Measurements from ENCODE around the gene VPS13A.

Gene VPS13A

DNA sequence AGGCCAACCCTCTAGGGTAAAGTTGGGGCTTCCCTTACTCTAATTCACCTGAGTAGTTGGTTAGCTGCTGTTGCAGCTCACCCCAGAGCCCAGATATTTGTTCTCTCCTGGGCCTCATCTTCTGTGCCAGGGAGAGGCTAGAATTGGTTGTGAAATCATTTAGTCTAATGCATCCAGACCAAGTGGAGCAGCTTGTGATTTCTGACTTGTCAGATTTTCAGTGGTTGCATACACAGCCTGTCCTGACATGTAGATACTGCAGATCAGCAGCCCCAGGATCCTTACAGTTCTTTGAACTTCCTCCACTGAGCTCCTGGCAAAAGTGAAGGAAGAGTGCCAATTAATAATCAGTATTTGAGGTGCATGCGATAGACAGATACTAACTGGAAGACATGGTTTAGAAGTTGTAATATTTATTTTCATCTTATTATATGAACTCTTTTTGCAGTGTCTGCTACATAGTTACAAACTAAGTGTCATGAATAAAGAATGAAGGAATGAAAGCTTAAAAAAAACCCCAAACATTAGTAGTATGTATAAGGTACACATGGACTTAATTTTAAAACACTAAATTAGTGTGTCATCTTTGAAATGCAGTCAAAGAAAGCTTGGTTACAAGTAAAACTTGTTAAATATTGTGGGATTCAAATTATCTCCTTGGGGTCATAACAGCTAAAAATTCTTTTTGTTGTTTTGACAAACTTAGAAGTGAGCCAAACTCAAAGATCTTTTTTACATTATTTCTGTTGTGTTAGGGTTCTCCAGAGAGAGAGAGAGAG, 128.5 kb downstream of the VPS13A start:
- peaks cover 13 to 74% (median 43%) of the 10 kb centered on the region in 11 experiments; a peak in 21 of 22 replicates for H3K36me3 ChIP-seq
- H3K4me3 ChIP-seq = no peak overlapping the region
- H3K27ac ChIP-seq = no peak overlapping the region
- H3K9me3 ChIP-seq (replicated peaks in 1 of 11) = no peaks in the 10 kb centered on the region
- TF ChIP-seq Cebpa-rat (IDR thresholded peaks at IDR 0.05) = no peak
- H3K4me2 ChIP-seq = no peak overlapping the region
- no peaks in the 10 kb centered on the region for H3K4me1 ChIP-seq
- no peaks in the 10 kb centered on the region for H4K20me1 ChIP-seq
- no peaks in the 10 kb centered on the region for H3K27me3 ChIP-seq
- no peak overlapping the region for H3K9ac ChIP-seq

DNA sequence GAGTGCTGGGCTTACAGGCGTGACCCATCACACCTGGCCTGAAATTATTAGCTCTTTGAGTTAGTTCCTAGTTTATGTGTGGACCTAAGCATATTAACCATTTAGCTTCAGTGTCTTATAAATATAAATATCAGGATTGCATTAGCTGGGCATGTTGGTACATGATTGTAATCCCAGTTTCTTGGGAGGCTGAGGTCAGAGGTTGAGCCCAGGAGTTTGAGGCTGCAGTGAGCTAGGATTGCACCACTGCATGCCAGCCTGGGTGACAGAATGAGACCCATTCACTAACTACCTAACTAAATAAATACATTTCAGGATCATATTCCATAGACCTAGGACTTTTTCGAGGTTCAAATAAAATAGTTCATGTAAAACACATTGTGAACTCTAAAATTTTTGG, 129.8 kb downstream of the VPS13A start:
- no peak for TF ChIP-seq Cebpa-rat (IDR thresholded peaks at IDR 0.05)
- H3K9me3 ChIP-seq (replicated peaks in 1 of 11) = no peaks in the 10 kb centered on the region
- peaks cover 13 to 69% (median 49%) of the 10 kb centered on the region in 11 experiments; a peak in 21 of 22 replicates for H3K36me3 ChIP-seq
- no peaks in the 10 kb centered on the region for H4K20me1 ChIP-seq
- H3K27me3 ChIP-seq = no peaks in the 10 kb centered on the region
- no peak overlapping the region for H3K4me3 ChIP-seq
- no peaks in the 10 kb centered on the region for H3K4me1 ChIP-seq
- H3K9ac ChIP-seq = no peak overlapping the region
- no peak overlapping the region for H3K4me2 ChIP-seq
- no peak overlapping the region for H3K27ac ChIP-seq

DNA sequence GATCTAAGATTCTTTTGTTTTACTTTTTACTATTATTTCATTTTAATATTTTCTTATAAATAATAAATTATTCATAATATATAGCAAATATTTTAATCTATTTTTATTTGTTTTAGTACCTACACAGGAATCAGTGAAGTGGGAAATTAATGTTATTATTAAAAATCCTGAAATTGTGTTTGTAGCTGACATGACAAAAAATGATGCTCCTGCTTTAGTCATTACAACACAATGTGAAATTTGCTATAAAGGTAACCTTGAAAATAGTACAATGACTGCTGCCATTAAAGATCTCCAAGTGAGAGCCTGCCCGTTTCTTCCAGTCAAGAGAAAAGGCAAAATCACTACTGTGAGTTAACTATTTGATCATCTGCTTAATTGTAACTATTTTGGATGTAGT, 138.7 kb downstream of the VPS13A start:
- no peak for TF ChIP-seq Cebpa-rat (IDR thresholded peaks at IDR 0.05)
- Histone ChIP-seq H3K4me2 (no peak overlapping the region), H3K4me1 (no peaks in the 10 kb centered on the region), H3K36me3 (peaks cover 25 to 79% (median 54%) of the 10 kb centered on the region in 11 experiments), H3K4me3 (no peak overlapping the region), H3K27ac (no peak overlapping the region), H3K9me3 (replicated peaks in 1 of 11) (no peaks in the 10 kb centered on the region), H3K27me3 (no peaks in the 10 kb centered on the region), H3K9ac (no peak overlapping the region), H4K20me1 (no peaks in the 10 kb centered on the region)

DNA sequence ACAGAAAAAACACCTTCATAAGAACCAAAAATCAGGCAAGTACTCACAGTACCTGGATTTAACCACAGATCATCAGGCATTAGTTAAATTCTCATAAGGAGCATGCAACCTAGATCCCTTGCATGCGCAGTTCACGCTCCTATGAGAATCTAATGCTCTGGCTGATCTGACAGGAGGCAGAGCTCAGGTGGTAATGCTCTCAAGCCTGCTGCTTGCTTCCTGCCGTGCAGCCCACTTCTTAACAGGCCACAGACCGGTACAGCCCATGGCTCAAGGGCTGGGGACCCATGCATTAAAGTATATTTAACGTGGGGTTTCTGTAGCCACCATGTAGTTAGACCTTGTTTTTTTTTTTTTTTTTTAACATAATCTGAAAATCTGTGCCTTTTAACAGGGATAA, 147.7 kb downstream of the VPS13A start:
- Histone ChIP-seq H3K4me2 (no peak overlapping the region), H3K27ac (no peak overlapping the region), H3K27me3 (no peaks in the 10 kb centered on the region), H3K9ac (no peak overlapping the region), H3K4me1 (no peaks in the 10 kb centered on the region), H3K9me3 (replicated peaks in 1 of 11) (peaks cover 0 to 9% (median 7%) of the 10 kb centered on the region in 11 experiments; a peak in 10 of 22 replicates), H3K4me3 (no peak overlapping the region), H3K36me3 (peaks cover 36 to 90% (median 68%) of the 10 kb centered on the region in 11 experiments), H4K20me1 (no peaks in the 10 kb centered on the region)
- TF ChIP-seq Cebpa-rat (IDR thresholded peaks at IDR 0.05) = no peak

DNA sequence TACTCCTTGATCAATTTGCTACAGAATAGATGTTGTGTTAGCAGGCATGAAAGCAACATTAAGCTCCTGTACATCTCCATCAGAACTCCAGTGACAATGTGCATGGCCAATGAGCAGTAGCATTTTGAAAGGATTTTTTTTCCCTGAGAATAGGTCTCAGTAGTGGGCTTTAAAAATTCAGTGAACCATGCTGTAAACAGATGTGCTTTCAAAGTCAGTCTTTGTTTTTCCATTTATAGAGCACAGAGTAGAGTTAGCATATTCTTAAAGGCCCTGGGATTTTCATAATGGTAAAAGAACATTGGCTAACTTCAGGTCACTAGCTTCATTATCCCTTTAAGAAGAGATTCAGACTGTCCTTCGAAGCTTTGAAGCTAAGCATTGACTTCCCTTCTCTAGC, 150.8 kb downstream of the VPS13A start:
- TF ChIP-seq Cebpa-rat (IDR thresholded peaks at IDR 0.05) = no peak
- H3K4me2 ChIP-seq = no peak overlapping the region
- no peak overlapping the region for H3K9ac ChIP-seq
- H3K27ac ChIP-seq = no peak overlapping the region
- H3K27me3 ChIP-seq = no peaks in the 10 kb centered on the region
- H3K9me3 ChIP-seq (replicated peaks in 1 of 11) = peaks cover 0 to 9% (median 7%) of the 10 kb centered on the region in 11 experiments; a peak in 10 of 22 replicates
- no peaks in the 10 kb centered on the region for H3K4me1 ChIP-seq
- no peaks in the 10 kb centered on the region for H4K20me1 ChIP-seq
- peaks cover 26 to 69% (median 47%) of the 10 kb centered on the region in 11 experiments for H3K36me3 ChIP-seq
- H3K4me3 ChIP-seq = no peak overlapping the region

DNA sequence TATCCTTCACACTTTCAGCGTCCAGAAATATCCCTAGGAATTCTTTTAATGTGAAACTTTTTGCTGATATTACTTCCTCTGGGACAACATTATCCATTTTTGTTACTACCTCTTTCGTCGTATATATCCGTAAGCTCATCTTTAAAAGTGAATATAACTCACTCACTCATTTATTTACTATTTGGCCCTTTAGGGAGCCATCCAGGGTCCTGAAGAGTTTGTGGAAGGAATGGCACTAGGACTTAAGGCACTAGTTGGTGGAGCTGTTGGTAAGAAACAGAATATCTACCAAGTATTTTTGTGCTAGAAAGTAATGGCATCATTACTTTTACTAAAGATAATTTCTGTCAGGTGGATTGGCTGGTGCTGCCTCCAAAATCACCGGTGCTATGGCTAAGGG, 192.7 kb downstream of the VPS13A start:
- no peaks in the 10 kb centered on the region for H3K4me1 ChIP-seq
- no peak overlapping the region for H3K27ac ChIP-seq
- no peak overlapping the region for H3K4me3 ChIP-seq
- no peak overlapping the region for H3K4me2 ChIP-seq
- no peaks in the 10 kb centered on the region for H4K20me1 ChIP-seq
- H3K36me3 ChIP-seq = peaks cover 38 to 59% (median 51%) of the 10 kb centered on the region in 11 experiments
- H3K27me3 ChIP-seq = no peaks in the 10 kb centered on the region
- peaks cover 5 to 12% (median 8%) of the 10 kb centered on the region in 11 experiments; a peak in 19 of 22 replicates for H3K9me3 ChIP-seq (replicated peaks in 1 of 11)
- no peak for TF ChIP-seq Cebpa-rat (IDR thresholded peaks at IDR 0.05)
- H3K9ac ChIP-seq = no peak overlapping the region

DNA sequence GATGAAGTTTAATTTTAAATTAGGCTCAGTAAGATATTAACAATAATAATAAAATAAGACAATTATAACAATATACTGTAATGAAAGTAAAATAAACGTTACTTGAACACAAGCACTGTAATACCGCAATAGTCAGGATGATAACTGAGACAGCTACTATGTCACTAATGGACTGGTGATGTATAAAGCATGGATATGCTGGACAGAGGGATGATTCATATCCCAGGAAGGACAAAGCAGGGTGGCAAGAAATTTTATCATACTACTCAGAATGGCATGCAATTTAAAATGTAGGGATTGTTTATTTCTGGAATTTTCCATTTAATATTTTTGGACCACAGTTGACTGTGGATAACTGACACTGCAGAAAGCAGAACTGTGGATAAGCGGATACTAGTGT, 196.9 kb downstream of the VPS13A start:
- no peak overlapping the region for H3K4me2 ChIP-seq
- H3K4me3 ChIP-seq = no peak overlapping the region
- H3K4me1 ChIP-seq = no peaks in the 10 kb centered on the region
- H3K9ac ChIP-seq = no peak overlapping the region
- H3K27me3 ChIP-seq = no peaks in the 10 kb centered on the region
- peaks cover 5 to 12% (median 8%) of the 10 kb centered on the region in 11 experiments; a peak in 19 of 22 replicates for H3K9me3 ChIP-seq (replicated peaks in 1 of 11)
- H3K36me3 ChIP-seq = peaks cover 17 to 32% (median 22%) of the 10 kb centered on the region in 11 experiments
- no peaks in the 10 kb centered on the region for H4K20me1 ChIP-seq
- H3K27ac ChIP-seq = no peak overlapping the region
- TF ChIP-seq Cebpa-rat (IDR thresholded peaks at IDR 0.05) = no peak

DNA sequence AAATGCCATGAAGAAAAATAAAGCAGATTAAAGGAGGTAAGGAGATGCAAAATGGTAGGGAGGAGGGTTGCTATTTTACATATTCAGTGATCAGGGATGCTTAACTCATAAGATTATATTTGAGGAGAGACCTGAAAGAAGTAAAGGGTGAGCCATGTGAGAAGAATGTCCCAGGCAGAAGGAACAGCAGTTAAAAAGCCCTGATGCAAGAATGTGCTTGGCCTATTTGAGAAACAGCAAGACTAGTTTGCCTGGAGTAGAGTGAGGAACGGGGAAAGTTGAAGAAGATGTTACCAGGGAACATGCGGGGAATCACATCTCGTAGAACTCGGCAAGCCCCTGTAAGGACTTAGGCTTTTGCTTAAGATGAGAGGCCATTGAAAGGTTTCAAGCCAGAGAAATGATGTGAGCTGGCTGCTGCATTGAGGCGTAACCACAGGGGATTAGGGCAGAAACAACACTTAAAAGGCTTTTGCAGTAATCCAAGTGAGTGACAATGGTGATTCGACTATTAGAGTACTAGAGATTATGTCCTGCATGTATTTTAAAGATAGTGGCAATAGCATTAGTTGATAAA, 198.7 kb downstream of the VPS13A start:
- Histone ChIP-seq H3K27ac (no peak overlapping the region), H3K4me2 (no peak overlapping the region), H4K20me1 (no peaks in the 10 kb centered on the region), H3K4me1 (no peaks in the 10 kb centered on the region), H3K4me3 (no peak overlapping the region), H3K27me3 (no peaks in the 10 kb centered on the region), H3K9me3 (replicated peaks in 1 of 11) (peaks cover 4 to 11% (median 4%) of the 10 kb centered on the region in 11 experiments; a peak in 19 of 22 replicates), H3K36me3 (peaks cover 11 to 30% (median 15%) of the 10 kb centered on the region in 11 experiments), H3K9ac (no peak overlapping the region)
- TF ChIP-seq Cebpa-rat (IDR thresholded peaks at IDR 0.05) = no peak

DNA sequence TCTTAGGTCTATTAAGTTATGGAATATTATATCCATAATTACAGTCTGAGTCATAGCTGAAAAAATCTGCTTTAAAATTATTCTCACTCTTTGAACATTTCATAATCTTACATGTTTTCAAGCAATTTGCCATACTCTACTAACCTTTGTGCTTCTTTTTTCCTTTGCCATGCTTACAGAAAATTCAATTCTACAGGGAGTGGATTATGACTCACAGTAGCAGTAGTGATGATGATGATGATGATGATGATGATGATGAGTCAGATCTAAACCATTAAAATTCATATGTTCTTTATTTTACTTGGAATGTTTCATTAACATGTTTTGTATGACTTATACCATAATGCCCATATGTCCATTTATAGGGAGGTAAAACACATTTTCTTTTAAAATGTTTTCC, 207.1 kb downstream of the VPS13A start:
- H3K4me1 ChIP-seq = no peaks in the 10 kb centered on the region
- no peaks in the 10 kb centered on the region for H4K20me1 ChIP-seq
- TF ChIP-seq Cebpa-rat (IDR thresholded peaks at IDR 0.05) = no peak
- no peaks in the 10 kb centered on the region for H3K27me3 ChIP-seq
- H3K4me3 ChIP-seq = no peak overlapping the region
- H3K36me3 ChIP-seq = peaks cover 14 to 50% (median 27%) of the 10 kb centered on the region in 11 experiments; a peak in 20 of 22 replicates
- H3K4me2 ChIP-seq = no peak overlapping the region
- H3K27ac ChIP-seq = no peak overlapping the region
- H3K9ac ChIP-seq = no peak overlapping the region
- H3K9me3 ChIP-seq (replicated peaks in 1 of 11) = peaks cover 0 to 9% (median 0%) of the 10 kb centered on the region in 11 experiments; a peak in 1 of 22 replicates
